HG02840 (cell line): ENCODE measurements around the gene PPP2R2B.
A peak's percentile ranks its signal among the peaks of the same experiment; 100 is the strongest.
"Not testable (repeated sequence)": the region's sequence is repeated elsewhere in the genome, so short reads cannot be mapped to it uniquely, and the experiment has no call there.

Experiments
- ATAC-seq: cut with Tn5 transposase; IDR thresholded peaks from one replicate; pipeline ENCODE4 v1.9.1; 2021; ENCODE audit warnings: mild to moderate bottlenecking, moderate library complexity, moderate number of reproducible peaks; ENCODE audit not compliant: unreplicated experiment, low FRiP score

The PPP2R2B gene

DNA sequence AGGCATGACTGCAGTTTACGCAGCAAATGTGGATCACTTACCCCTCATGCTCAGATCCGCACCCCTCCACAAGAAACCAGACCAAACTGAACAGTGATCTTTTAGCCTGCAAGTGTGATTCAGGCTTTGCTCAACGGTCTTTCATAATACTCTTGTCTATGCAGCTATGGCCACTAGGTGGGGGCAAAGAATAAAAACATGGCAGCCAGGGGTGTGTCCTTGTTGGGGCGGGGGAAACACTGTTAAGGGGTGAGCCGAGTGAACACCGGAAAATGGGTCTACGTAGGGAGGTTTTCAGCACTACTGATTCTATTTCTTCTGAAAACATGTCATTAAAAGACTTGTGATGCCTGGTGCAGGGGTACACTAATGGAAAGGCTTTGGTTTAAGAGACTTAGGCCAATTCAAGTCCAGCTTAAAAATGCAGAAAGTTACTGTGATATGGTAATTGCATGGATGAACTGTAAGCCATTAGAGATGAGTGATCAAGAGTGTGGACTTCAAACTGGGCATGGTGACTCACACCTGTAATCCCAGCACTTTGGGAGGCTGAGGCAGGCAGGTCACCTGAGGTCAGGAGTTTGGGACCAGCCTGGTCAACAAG is 312.7 kb downstream of the PPP2R2B start:
- peak; percentile 90 for ATAC-seq

DNA sequence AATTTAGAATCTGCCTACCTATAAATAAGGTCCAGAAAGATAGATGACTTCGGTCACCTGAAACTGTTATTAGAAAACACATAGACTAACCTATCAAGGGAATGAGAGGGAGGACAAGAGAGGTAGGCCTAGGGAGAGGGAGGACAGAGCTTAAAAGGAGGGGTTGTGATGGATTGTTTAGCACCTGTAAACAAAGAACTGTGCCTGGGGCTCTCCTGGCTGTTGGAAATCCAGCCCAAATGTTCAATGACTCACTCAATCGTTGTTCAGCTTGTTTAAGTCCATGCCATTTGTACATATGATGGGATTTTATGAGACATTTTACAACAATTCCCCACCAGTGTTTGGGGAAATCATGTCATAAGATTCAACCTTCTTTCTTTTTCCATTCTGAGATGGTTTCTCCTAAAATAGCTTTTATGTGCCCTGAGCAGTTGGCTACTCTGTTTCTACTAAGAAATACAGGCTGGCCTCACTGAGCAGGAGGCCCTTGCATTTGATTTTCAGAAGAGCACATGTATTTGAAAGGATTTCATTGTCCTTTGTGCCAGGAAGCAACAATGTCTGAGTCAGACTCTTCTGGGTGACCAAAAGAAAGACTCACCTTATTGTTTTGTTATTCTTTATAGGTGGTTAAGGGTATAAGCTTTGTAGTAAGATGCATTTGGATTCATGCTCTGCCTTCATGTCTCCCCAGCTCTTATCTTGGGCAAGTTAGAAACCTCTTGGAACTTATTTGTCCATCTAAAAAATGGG is 314.4 kb downstream of the PPP2R2B start:
- no peak for ATAC-seq

DNA sequence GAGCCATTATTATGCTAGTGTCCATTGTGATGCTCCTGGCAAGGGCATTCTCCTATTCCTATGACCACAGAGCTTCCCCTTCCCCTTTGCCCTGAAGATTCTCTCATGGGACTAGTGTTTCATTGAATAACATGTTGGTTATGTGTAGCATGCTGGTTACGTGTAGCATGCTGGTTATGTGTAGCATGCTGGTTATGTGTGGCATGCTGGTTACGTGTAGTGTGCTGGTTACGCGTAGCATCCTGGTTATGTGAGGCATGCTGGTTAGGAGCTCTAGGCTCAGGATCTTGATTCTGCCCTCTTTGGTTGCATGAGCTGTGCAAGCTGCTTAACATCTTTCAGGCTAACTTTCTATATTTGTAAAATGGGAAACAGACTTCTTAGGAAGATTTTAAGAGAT is 316.1 kb downstream of the PPP2R2B start:
- ATAC-seq = no peak

DNA sequence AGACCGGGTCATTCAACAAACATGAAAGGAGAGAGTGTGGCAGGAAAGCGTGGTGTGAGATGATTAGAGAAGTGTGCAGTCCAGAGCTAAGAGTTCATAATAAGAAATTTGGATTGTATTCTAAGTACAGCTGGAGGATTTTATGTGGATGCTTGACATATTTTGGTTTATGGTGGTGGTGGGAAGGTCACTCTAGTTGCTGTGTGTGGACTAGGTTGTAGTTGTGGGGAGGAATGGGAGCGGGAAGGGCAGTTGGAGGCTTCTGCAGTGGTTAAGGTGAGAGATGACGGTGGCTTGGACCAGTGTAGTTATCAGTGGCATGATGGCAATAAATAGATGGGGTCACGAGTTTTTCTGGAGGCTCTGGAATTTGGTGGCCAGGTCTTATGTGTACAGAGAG is 316.8 kb downstream of the PPP2R2B start:
- ATAC-seq = no peak

DNA sequence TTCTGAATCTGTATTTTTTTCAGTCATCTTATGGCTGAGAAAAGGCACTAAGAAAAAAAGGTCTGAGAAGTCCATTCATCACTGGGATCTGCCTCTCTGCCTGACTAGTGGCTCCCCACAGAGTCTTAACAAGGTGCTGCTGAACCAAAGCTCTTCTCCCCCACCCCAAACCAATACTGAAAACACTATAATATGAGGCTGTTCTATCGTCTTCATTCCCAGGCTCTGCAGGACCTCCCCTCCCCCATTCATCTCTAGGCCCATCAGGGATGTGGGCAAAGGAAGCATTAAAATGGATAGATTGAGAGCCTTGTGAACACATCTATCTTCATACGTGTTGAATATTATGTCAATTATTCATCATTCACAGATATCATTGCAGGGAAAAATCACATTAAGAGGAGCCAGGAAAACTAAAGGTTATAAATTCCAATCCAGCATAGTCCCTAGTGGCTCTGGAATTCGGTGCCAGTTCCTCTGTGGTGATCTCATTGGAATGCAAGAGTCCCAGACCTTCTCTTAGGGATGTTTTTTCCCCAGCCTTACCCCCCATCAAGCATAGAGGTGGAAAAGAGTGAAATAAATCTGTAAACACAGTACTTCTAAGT is 318.2 kb downstream of the PPP2R2B start:
- no peak for ATAC-seq

DNA sequence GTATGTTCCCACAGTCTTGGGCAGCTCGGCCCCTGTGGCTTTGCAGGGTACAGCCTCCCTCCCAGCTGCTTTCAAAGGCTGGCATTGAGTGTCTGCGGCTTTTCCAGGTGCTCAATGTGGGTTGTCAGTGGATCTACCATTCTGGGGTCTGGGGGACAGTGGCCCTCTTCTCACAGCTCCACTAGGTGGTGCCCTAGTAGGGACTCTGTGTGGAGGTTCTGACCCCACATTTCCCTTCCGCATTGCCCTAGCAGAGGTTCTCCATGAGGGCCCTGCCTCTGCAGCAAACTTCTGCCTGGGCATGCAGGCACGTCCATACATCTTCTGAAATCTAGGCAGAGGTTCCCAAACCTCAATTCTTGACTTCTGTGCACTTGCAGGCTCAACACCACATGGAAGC is 321.7 kb downstream of the PPP2R2B start:
- ATAC-seq = not testable (repeated sequence)

DNA sequence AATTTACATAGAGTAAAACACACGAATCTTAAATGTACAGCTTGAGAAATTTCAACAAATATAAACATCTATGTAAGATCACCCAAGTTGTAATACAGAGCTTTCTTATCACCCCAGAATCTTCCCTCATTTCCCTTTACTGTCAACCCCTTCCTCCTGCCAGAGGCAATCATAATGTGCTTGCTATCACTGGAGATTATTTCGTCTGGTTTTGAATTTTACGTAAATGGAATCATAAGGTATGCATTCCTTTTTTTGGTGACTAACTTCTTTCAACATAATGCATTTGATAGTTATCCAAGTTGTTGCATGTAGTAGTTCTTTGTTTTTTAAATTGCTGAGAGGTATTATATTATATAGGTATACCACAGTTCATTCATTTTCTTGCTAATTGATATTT is 325.1 kb downstream of the PPP2R2B start:
- no peak for ATAC-seq

DNA sequence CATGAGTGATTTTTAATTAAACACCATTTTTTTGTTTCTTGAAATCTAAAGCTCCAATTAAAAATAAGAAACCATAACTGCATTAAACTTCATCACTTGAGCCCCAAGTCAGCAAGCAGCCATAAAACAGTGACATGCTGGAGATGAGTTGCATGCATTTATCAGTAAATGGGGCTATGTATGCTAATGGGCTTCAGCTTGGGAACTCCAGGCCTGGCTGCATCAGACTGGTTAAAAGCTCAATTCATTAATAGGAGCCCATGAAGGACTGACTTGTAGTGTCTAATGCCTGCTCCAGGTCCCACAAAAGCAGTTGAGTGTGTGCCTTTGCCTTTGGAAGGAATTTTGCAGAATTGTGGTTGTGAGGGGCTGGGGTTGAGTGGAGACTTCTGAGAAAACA is 328.9 kb downstream of the PPP2R2B start:
- ATAC-seq = no peak

DNA sequence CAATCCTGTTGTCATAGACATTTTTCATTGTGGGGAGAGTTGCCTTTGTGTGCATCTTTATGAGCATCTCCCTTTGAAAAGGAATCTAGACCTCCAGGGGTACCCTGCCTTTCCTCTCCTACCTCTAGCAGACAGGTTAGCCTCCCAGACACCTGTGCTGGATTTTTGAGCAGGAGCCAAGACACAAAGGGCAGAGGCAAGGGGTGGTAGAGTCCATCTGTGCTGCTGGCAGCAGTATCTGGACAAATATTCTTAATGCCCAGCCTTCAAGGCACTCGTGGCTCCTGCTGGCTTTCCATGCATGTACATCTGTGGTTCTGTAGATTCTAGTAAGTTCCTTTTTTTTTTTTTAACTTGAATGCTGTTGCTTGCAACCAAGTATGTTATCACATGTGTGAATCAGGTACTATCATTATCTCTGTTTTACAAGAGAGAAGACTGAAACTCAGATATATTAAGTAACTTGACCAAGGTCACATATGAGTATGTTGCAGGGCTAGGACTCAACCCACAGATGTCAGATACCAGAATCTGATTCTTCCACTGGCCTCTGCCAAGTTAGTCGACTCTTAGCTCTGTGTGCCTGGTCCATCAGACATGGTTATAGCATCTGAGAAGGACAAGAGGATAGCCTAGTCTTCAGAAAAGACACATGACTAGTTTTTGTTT is 329.6 kb downstream of the PPP2R2B start:
- no peak for ATAC-seq

DNA sequence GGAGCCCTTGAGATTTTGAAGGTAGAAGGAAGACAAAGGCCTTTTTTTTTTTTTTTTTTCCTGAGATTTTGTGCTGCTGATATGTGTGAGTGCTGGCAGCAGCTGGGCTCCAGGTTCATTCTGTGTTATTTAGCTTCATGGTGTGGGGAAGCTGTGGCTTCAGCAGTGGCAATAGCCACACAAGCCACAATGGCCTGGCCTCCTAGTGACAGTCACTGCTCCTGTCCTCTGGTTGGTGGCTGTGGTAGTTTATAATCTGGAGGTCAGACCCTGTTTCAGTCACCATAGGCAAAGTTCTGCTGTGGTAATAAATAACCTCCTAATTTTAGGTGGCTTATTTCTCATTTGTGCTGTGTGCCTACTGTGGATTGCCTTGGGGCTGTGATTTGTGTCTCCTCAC is 334.3 kb downstream of the PPP2R2B start:
- ATAC-seq = no peak

DNA sequence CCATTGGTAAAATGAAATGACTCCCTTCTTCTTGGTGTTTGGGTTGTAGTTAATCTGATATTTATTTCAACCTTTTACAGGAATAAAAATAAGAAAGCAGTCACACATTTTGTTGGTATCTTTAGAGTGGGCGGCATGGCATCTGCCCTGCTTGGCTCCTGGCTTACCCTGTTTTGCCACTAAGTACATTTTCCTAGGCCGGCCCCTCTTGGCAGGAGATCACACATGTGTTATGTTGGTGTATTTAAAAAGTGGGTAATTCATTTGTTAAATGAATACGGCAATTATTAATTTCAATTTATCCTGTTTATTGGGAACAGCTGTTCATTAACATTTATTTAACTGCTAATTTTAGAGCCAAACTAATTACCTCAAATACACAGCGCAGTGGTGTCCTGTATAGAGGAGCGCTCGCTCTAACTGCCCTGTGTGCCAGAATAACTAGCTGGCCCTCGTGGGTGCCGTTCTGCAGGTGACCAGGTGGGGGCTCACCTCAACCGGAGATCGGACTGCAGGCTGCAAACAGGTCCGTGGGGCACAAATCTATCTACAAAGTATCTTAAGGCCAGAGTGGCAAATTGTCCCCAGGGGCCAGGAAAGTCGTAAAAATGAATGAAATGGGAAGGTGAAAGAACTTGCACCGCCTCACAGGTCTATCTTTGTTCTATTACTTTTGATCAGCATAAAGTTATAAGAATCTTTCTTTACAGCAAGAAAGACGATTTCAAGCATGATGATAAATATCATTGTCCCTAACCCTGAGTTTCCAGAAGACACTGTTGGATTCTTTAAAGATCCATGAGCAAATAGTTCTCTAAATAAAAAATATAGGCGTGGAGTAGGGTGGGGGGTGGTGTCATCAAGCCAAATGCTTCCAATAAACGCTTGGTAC is 336.4 kb downstream of the PPP2R2B start:
- peak; percentile 82 for ATAC-seq

DNA sequence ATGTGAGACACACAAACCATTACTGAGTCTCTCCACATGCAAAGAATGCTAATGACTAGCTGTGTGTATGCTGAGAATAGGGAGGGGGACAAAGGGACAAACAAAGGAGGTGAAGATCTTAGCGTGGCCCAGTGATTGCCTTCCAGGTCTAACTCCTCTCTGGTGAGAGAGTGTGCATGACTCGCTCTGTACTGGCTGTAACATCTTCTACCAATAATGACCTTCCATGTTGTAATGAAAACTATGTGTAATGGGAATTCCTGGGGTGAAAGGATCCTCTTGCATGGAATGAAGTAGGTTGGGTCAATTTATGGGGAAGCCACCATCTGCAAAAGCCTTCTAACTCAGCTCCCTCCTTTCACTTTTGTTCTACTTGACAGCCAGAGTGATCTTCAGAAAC is 338.1 kb downstream of the PPP2R2B start:
- no peak for ATAC-seq

DNA sequence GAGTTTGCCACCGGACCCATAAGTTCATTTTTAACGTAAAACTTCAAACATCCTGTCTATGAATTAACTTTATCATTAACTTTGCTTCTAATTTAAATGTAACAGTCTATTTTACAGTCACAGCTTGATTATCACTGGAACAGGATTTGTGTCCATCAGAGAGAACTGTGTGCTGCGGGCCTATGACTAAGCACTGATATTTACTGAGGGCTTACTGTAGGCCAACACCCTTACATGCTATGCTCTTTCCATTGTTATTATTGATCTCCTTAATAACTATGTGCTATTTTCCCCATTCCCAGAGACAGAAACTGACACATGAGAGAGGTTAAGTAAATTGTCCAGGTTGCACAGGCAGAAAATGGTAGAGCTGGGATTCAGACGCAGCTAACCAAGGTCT is 338.6 kb downstream of the PPP2R2B start:
- ATAC-seq = no peak

DNA sequence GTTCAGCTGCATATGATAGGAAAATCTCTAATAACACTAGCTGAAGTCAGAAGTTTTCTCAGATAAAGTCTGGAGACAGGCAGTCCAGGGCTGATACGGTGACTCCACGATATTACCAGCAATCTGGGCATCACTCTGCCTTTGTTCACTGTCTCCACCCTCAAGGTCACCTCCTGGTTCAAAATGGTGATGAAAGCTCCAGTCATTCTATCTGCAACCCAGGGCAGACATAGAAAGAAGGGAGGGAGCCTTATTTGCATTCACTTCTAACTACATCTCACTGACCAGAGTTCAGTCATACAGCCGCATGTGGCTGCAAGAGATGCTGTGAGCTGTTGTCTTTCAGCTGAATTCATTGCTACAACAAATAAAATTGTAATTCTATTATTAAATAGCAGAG is 340.1 kb downstream of the PPP2R2B start:
- ATAC-seq = no peak

DNA sequence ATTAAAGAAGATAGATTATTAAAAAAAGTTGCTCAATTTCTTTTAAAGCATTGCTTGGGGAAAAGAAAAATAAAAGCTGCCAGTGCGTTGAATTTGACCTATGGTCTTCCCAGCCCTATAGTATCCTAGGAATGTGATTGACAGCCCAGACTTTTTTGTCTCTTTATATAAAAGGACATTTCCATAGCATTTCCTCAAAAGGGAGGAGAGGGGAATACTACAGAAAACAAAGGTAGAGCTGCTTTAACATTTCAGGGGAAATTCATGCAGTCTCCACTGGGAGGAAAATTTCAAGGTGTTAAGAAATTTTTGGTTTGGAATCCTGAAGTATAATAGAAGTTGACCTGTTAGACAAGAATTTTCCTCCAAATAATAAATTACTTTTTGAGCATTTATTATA is 344.7 kb downstream of the PPP2R2B start:
- no peak for ATAC-seq

DNA sequence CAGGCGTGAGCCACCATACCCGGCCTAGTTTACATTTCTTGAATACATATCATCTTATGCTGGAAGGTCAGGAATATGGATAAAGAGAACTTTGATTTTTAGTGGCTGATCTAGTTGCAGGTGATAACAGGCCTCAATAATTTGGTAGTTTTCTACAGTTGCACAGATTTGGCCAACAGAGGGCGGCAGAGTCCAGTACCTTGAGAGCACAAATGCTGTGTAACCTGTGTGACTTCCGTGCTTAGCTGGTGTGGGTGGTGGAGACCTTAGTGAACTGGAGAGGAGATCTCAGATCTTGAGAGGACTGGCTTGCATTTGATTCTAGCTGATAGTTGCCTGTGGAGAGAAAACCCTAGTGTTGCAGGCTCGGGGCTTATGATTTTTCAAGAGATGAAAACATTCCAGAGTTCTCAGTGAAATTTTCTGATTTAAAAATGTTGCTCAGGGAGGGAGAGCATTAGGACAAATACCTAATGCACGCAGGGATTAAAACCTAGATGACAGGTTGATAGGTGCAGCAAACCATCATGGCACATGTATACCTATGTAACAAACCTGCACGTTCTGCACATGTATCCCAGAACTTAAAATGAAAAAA is 345.2 kb downstream of the PPP2R2B start:
- ATAC-seq = peak; percentile 88
